GM18517 (cell line): ENCODE results near the gene ERF.

ENCODE experiments used
- ATAC-seq: cut with Tn5 transposase; IDR thresholded peaks from one replicate; pipeline ENCODE4 v1.9.1; 2021; ENCODE audit warnings: mild to moderate bottlenecking, moderate library complexity; ENCODE audit not compliant: unreplicated experiment

The ERF gene

DNA sequence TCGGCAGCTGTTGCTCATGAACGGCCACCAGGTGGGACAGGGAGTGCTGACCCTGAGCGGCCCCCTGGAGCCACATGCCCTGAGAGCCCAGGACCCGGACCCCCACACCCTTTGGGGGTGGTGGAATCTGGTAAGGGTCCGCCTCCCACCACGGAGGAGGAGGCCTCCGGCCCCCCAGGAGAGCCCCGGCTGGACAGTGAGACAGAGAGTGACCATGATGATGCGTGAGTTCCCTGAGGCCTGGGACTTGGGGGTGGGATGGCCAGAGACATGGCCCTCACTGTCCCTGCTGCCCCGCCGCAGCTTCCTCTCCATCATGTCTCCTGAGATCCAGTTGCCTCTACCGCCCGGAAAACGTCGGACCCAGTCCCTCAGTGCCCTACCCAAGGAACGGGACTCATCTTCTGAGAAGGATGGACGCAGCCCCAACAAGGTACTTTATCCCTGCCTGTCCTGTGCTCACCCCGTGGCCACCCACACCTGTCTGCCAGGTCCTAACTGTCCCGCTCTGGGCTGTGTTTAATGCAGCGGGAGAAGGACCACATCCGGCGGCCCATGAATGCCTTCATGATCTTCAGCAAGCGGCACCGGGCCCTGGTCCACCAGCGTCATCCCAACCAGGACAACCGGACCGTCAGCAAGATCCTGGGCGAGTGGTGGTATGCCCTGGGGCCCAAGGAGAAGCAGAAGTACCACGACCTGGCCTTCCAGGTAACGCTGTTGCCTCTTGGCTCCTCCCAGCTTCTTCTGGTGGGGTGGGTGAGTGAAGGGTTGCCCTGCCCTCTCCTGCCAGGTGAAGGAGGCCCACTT lies 32.3 kb upstream of the ERF start:
- no peak for ATAC-seq

DNA sequence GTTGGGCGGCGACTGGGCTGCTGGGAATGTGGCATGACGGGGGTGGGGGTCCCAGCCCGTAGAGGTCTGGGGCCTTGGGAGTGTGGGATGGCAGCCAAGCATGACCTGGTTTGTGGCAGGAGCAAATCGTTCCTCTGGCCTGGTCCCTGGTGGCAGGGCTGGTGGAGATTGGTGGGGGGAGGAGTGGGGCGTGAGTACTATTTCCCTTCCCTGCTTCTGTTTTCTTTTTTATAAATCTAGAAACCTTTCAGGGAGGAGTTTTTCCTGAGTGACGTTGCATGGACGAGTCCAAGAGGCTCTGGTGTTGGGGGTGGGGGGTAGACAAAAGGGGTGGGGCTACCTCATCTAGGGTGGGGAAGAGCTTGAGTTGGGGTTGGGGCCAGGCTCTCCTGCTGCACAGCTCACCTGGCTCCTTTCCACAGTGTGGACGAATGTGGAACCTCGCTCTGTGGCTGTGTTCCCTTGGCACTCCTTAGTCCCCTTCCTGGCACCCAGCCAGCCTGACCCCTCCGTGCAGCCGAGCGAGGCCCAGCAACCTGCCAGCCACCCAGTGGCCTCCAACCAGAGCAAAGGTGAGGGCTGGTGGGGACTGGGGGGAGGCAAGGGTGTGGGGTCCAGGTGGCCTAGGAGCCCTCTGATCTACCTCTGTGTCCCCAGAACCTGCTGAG lies 31.6 kb upstream of the ERF start:
- no peak for ATAC-seq

DNA sequence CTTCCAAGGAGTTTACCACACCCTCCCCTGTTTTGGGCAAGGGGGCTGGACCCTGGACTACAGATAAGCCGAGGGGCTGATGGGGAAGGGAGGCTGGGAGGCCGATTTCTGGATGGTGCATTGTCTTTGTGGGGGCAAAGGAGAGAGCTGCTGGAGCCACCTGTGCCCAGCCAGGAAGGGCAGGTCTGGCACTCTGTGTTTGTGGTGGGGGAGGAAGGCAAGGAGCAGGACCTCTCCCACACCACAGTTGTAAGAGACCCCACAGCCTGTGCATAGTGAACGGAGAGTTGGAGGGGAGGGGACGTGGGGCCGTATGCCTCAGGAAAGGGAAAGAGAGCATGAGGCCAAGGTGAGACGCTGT lies 31.0 kb upstream of the ERF start:
- no peak for ATAC-seq

DNA sequence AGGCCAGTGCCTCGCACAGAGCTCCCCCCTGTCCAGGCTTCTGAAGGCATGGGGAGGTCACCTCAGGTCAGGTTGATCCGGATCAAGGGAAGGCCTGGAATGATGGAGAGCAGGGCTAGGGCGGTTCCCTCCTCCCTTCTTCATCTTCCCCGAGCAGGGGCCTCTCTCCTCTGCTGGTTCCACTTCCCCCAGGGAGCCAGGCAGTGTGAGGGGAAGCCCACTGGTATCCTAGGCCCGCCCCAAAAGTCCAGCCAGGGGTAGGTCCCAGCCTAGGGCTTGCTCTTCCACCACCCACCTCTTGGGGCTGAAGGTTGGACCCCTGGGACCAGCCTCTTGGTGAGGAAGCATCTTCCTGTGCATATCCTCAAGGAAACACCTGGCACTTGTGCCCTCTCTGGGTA lies 30.6 kb upstream of the ERF start:
- no peak for ATAC-seq

DNA sequence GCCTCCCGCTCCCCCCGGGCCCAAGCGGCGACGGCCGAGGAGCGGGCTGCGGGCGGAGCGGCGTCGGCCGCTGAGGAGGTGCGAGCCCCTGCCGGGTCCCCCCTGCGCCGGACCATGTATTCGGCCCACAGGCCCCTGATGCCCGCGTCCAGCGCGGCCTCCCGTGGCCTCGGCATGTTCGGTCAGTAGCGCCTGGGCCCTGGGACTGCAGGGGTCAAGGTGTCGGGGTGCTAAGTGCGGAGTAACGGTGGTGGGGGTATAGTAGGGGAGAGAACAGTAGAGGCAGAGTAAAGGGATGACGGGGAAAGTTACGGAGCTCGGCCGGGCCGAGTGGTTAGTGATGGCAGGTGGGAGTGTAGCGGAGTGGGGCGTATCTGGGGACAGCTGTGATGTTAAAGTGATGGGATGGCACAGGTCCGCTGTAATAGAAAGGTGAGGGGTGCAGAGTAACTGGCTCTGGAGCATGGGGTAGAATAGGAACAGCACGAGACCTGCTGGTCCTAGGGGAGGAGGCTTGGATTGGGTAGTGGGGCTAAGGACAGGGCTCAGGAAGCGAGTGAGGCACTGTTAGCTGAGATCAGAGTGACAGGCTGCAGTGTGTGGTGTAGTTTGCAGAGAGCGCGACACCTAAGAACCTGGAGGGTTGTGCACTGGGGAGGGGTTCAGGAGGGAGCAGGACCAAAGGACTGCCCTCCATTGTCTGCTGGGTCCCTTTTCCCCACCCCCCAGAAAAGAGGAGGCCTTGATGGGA lies 29.8 kb upstream of the ERF start:
- no peak for ATAC-seq

DNA sequence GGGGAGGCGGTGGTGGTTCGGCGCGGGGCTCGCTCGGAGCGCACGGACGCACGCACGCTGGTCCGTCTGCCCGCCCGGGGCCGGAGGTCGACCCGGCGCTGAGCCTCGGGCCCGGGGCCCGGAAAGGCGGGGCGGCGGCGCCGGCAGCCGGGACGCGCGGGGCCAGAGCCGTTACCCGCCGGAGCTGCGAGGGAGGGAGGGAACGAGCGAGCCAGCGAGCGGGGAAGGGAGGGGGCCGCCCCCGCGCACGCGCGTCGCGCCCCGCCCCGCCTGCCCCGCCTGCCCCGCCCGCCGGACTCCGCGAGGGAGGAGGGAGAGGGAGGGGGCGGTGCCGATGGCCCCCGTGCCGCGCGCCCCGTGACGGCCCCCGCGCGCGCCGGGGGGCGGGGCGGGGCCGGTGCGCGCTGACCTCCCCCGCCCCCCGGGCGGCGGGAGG lies 29.2 kb upstream of the ERF start:
- peak; percentile 9 for ATAC-seq

DNA sequence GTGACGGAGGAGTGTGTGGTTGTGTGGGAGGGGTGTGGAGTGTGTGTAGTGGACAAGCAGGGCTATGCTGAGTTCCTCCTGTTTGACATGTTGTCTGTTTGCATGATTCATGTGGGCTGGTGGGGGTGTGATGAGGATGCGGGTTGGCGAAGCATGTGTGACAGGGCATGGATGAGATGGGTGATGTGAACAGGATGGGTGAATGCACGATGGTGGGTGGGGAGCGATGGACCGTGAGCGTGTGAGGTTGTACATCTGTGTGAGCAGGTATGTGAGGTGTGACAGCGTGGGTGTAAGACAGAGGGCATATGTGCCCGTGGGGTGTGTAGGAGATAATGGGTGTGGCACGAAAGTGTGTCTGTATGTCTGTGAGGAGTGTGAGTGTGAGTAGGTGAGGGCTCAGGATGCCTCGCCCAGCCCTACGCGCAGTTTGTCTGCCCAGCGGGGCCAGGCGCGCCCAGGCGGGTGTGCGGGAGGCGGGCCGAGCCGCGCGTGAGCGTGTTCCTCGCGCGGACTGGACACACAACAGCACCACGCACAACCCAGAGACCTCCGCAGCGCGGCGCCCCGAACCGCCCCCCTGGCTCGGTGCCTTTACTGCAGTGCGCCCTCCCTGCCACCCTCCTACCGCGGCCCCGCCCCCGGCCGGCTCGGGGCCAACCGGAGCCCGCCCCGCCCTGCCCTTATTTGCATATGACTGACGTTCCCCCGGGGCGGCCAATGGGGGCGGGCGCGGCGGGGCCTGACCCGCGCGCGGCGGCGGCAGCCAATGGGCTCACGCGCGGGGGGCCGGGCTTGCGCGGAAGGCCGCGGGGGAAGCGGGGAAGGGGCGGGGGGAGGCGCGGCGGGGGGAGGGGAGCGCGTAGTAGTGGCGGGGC lies 28.5 kb upstream of the ERF start:
- peak; percentile 42 for ATAC-seq

DNA sequence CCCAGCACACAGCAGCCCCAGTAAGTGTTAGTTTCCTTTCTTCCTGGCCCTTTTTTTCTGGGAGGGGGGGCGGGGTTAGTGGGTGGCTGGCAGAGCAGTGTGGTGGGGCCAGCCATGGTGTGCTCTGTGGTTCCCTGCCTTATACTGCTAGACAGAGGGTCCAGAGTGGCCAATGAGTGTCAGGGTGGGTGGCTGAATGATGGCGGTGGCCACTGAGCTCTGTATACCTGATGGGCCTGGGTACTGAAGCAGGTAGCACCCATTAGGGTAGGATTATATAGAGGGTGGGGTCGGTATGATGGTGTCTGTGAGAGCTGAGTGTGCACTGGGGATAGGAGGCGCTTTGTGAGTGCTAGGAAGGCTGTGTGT lies 27.9 kb upstream of the ERF start:
- no peak for ATAC-seq

DNA sequence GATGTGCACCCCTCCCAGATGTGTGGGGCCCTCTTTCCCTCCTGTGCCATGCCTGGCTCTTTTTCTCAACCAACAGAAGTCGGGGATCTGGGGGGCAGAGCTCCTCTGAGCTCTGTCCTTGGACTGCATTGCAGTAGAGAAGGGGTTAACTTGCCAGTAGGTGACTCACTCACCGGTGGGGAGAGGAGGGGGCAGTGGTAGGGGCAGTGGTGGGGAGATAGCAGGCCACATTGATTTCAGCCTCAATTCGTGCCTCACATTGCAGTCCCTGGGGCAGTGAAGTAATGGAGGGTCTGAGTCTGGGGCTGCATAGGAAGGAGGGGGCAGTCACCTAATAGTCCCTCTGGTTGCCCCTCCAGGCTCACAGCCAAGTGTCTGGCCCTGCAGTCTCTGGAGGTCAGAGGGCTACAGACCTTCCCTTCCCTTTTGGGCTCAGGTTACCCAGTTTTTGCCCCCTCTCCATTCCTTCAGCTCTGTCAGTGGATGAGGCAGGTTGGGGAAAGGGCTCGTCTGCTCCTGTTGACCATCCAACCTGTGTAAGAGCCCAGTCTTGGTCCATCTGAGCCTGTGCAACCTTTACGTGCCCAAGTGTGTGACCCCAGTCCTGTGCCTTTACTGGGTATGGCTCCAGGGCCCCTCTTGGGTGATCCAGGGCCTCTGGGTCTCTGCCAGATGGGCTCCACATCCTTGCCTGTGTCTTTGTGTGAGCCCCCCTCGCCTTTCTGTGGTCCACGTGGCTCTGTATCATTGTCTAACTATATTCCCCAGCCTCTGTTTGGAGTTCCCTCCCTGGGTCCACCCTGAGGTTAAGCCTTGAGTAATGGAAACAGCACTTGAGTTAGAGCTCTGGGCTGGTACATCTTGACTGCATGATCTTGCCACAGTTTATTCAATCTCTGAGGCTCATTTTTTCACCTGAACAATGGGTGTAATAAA lies 27.2 kb upstream of the ERF start:
- no peak for ATAC-seq

DNA sequence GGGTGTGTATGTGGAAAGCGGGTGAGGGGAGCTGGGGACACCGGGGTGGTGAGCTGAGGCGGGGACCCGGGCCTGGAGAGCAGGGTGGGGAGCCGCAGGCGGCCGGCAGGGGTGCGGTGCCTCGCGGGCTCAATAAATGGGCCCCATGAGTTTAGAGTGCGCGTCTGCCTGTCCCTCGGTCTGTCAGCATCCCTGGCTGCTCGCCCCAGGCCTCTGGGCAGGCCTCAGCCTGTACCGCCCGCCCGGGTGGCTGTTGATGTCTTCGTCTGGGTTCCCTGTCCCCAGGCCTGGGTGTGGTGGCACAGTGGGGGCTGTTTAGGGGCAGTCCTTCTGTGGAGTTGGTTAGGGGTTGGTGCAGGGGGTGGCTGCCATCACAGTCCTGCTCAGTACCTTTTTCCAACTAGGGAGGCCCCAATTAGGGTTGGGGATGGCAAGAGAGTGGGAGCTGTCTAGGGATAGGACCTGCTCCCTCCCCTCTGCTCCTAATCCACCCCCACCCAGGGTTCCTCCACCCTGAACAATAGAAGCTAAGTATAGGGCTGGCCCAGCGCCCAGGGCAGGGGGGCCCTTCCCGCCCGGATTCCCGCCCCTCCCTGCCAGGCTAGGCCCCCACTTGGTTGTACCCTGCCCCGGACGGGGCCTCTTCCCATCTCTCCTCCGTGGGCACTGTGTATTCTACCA lies 26.4 kb upstream of the ERF start:
- ATAC-seq = no peak

DNA sequence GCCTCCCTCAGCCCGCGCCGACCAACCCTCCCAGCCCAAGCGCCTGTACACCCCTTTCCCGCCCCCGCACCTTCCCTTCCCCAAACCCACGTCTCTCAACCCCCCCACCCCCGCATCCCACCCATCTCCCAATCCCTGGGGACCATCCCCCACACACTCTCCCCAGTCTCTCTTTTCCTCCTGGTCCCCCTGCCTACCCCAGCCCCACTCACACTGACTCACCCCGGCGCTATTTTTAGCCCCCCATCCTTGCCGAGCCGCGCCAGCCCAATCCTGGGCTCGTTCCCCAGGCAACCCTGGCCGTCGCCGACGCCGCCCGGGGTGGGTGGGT lies 25.9 kb upstream of the ERF start:
- ATAC-seq = no peak

DNA sequence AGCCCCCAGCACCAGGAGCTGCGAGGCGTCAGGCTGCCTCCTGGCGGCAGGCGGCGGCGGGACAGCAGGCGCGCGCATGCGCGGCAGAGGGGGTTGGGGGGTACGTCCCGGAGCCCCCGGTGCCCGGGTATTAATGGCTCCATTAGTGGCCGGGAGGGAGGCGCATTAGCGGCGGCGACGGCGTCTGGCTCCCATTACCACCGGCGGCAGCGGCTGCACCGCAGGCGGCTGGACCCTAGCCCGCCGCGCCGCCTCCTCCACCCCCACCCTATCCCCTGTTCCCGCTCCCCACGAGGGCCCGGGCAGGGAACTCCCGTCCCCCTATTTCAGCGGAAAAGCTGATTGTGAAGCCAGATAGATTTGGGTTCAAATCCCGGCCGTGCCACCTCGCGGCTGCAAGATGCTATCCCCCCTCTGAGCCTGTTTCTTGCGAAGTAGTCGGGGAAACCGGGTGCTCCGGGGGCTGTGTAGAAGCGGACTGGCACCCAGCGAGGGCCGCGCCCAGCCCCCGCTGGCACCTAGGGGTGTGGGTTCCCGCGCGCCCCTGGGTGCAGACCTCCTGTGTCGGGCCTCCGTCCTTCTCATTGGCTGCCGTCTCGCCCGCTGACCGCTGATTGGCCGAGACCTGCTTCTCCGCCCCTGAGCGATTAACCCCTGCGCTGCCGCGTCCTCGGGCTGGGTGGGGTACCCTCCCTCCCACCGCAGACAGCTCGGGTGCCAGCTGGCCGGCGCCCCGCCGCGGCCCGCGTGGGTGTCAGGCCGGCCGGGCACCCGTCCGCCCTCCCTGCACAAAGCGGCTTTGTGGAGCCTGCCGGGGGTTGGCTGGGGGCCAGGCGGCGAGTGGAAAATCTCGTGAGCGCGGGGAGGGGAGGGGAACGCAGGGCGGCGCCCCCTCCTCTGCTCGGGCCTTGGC lies 25.2 kb upstream of the ERF start:
- ATAC-seq = no peak

DNA sequence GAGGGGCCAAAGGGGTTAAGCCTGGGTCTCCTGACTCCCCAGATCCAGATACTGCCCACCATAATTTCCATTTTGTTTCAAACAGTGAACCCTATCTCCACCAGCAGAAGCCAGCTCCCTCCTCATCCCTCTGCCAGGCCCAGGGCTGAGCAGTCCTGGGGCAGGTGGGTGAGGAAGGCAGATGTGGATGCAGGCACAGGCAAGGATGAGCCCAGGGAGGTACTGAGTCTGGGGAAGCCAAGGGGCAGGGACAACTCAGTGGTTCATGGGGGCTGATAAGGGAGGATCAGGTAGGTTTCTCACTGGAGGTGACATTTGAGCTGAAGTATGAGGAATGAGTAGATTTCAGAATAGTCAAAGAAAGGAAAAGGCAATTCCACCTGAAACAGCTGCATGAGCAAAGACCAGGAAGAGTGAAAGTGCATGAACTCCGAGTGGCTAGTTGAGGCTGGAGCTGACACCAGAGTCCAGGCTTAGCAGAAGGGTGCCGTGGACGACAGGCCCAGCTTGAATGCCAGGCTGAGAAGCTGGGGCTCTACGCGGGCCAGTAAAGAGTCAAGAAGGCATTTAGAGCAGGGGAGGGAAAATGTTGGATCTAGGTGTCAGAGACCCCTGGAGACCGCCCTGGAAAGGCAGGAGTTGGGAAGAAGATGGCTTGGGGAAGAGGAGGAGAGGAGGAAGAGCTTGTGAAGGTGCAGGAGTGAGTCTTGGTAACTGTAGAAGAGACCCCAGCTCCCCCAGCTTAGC lies 24.4 kb upstream of the ERF start:
- no peak for ATAC-seq

DNA sequence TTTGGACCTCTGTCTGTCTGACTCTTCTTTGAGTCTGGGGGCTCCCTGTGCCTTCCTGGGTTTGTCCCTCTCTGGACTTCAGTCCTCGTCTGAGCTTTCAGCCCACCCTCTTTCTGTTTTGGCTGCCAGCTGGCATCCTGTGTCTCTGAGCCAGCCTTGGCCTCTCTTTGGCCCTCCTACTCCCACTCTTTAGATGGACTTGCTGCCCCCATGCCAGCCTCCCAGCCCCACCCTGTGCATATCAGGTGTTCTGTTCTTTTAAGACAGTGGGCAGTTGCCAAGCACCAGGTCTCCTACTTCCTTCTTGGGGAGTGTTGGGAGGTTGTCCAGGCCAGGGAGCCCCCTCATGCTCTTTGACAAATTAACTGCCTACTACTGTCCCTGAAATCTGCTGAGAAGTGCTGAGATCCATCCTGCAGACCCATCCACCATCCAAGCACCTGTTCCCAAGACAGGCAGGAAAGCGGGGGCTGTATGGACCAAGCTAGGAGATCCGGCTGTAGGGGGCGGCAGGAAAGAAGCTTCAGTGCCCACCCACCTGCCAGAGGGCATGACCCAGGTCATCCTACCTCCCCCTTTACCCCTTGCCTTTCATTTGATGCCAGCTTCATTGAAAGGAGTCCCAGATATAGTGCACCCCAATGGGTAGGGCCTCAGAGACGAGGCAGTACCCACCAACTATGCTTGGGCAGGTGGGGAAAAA lies 23.7 kb upstream of the ERF start:
- ATAC-seq = no peak

DNA sequence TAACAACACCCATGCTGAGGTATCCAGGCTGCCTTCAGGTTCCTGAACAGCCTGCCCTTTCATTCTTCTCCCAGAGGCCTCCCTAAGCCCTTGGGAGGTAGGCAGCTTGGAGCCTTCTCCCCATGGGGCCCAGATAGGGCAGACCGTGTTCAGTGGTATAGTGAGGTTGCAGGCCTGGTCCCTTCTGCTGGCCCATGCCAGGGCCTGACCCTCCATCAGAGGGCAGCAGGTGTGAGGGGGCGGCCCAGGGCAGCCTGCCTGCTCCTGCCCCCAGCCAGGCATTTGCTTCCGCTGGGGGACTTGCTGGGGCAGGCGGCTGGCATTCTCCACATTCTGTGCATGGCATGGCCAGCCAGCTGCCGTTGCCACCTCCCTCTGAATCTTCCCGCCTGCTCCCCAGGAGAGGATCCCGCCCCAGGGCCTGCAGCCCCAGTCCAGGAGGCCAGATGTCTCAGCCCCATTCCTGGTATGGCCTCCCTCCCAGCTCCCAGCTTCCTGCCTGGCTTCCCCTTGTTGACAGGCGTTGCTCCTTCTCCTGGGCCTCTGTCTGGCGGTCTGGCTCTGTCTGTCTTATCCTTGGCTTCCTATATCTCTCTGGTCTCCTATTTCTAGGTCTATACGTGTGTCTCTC lies 23.0 kb upstream of the ERF start:
- no peak for ATAC-seq

DNA sequence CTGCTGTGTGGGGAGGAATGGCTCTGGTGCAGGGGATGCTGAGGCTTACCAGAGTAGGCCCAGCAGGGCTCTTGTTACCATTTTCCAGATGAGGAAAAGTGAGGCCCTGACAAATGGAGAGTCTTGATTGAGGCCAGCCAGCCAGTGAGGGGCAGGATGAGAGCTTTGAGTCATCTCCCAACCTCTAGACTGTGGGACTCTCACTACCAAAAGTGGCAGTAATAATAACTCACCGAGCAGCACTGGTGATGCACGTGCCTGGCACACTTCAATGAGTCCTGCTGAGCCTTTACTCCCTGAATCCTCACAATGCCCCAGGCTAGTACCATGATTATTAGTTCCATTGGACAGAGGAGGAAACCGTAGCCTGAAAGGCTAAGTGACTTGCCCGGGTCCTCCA lies 21.9 kb upstream of the ERF start:
- no peak for ATAC-seq

DNA sequence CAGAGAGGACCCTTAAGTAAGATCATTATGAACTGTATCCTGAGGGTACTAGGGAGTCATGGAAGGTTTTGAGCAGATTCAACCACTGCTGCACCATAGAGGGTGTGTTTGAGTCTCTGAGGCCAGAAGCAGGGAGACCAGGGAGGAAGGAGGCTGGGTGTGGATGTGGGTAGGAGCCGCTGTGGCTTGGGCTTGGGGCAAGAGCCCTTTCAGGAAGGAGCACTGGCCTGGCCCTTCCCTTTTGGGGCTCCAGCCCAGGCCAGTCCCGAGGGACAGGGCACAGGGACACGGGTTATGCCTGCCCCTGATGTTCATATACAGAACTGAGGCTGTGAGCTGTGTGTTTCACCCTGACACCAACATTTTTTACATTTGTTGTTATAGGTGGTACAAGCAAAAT lies 21.4 kb upstream of the ERF start:
- ATAC-seq = no peak
